SJCRH30 (cell line): ENCODE results near the gene SERPIND1. TPM values are rescaled to one million over a fixed set of nuclear protein-coding genes. Genes with fewer than 3 reads are reported as not detected.
A peak's percentile ranks its signal among the peaks of the same experiment; 100 is the strongest.
"Not testable (repeated sequence)": the region's sequence is repeated elsewhere in the genome, so short reads cannot be mapped to it uniquely, and the experiment has no call there.

Experiments
- DNase-seq, 2 experiments: peaks; one replicate each; pipeline ENCODE4 v3.0.0-alpha.2; 2015 to 2020
- H3K27ac ChIP-seq: fragments of 250-450 bp; sonication (Bioruptor Pico); 2 replicates; pipeline ENCODE4 v1.5.1; 2020; ENCODE audit warnings: mild to moderate bottlenecking, moderate library complexity
- H3K27me3 ChIP-seq: fragments of 250-450 bp; sonication (Bioruptor Pico); 2 replicates; pipeline ENCODE4 v1.5.1; 2020; ENCODE audit warnings: mild to moderate bottlenecking, moderate library complexity
- H3K36me3 ChIP-seq: fragments of 250-450 bp; sonication (Bioruptor Pico); 2 replicates; pipeline ENCODE4 v1.5.1; 2020; ENCODE audit warnings: mild to moderate bottlenecking, moderate library complexity
- H3K4me1 ChIP-seq: fragments of 250-450 bp; sonication (Bioruptor Pico); 2 replicates; pipeline ENCODE4 v1.5.1; 2020; ENCODE audit warnings: mild to moderate bottlenecking, moderate library complexity
- H3K4me3 ChIP-seq: fragments of 250-450 bp; sonication (Bioruptor Pico); 2 replicates; pipeline ENCODE4 v1.5.1; 2020; ENCODE audit warnings: mild to moderate bottlenecking, moderate library complexity
- H3K9me3 ChIP-seq: fragments of 250-450 bp; sonication (Bioruptor Pico); replicated peaks from 2 replicates; pipeline ENCODE4 v1.5.1; 2020; ENCODE audit warnings: mild to moderate bottlenecking, moderate library complexity
- total RNA-seq: library from RNA; depleted of rRNA; stranded (reverse); fragments of >200 nt; shearing (Covaris generic); gene quantifications from 2 replicates; pipeline ENCODE4 v1.2.3, GENCODE V29; 2014

The SERPIND1 gene
- total RNA-seq, 1 experiment from 2014 or later: 0.04 TPM

- Histone ChIP-seq H3K4me3 (no peak overlapping the region), H3K4me1 (peaks cover 26% of the 10 kb centered on the region)
Measured at GRCh38 chr22:20752873-20753272, 21.0 kb upstream of the SERPIND1 start.

GRCh38 chr22:20756846-20757245 is 17.1 kb upstream of the SERPIND1 start:
- peaks cover 5% of the 10 kb centered on the region; the same call in 1 of the 2 replicates for H3K4me1 ChIP-seq
- H3K4me3 ChIP-seq: no peak overlapping the region
- no peak overlapping the region; the same call in 1 of the 2 replicates for H3K27ac ChIP-seq
- H3K9me3 ChIP-seq: no peaks in the 10 kb centered on the region
- peaks cover 5% of the 10 kb centered on the region for H3K36me3 ChIP-seq
- no peaks in the 10 kb centered on the region for H3K27me3 ChIP-seq
- no peak for DNase-seq

More at GRCh38 chr22:20752873-20753272, 21.0 kb upstream of the SERPIND1 start:
- Histone ChIP-seq H3K27ac (no peak overlapping the region), H3K9me3 (no peaks in the 10 kb centered on the region), H3K27me3 (no peaks in the 10 kb centered on the region), H3K36me3 (peaks cover 8% of the 10 kb centered on the region)
- no peak for DNase-seq

- Histone ChIP-seq H3K36me3 (peaks cover 4% of the 10 kb centered on the region; the same call in 1 of the 2 replicates), H3K4me3 (no peak overlapping the region), H3K27me3 (no peaks in the 10 kb centered on the region), H3K9me3 (no peaks in the 10 kb centered on the region), H3K4me1 (no peaks in the 10 kb centered on the region), H3K27ac (no peak overlapping the region)
- DNase-seq: peak in 1 of 2 experiments; percentile 39
Measured at GRCh38 chr22:20758688-20759087, 15.2 kb upstream of the SERPIND1 start.

GRCh38 chr22:20760084-20760483 is 13.8 kb upstream of the SERPIND1 start:
- Histone ChIP-seq H3K9me3 (no peaks in the 10 kb centered on the region), H3K4me1 (no peaks in the 10 kb centered on the region), H3K36me3 (peaks cover 10% of the 10 kb centered on the region; the same call in 1 of the 2 replicates), H3K27ac (no peak overlapping the region), H3K4me3 (no peak overlapping the region), H3K27me3 (no peaks in the 10 kb centered on the region)
- DNase-seq: no peak

- Histone ChIP-seq H3K4me1 (no peaks in the 10 kb centered on the region), H3K4me3 (no peak overlapping the region), H3K36me3 (peaks cover 13% of the 10 kb centered on the region), H3K27ac (no peak overlapping the region), H3K9me3 (no peaks in the 10 kb centered on the region), H3K27me3 (no peaks in the 10 kb centered on the region)
- no peak for DNase-seq
Measured at GRCh38 chr22:20761536-20761935, 12.4 kb upstream of the SERPIND1 start.

- no peaks in the 10 kb centered on the region for H3K27me3 ChIP-seq
- no peaks in the 10 kb centered on the region for H3K9me3 ChIP-seq
- H3K4me3 ChIP-seq: no peak overlapping the region
- no peaks in the 10 kb centered on the region for H3K4me1 ChIP-seq
- no peak overlapping the region for H3K27ac ChIP-seq
- DNase-seq: no peak
- H3K36me3 ChIP-seq: peaks cover 13% of the 10 kb centered on the region
Measured at GRCh38 chr22:20762233-20762796, 11.6 kb upstream of the SERPIND1 start.

- no peaks in the 10 kb centered on the region for H3K27me3 ChIP-seq
- DNase-seq: no peak
- no peaks in the 10 kb centered on the region for H3K9me3 ChIP-seq
- H3K27ac ChIP-seq: no peak overlapping the region
- peaks cover 13% of the 10 kb centered on the region for H3K36me3 ChIP-seq
- no peaks in the 10 kb centered on the region for H3K4me1 ChIP-seq
- no peak overlapping the region for H3K4me3 ChIP-seq
Measured at GRCh38 chr22:20763630-20764470, 10.1 kb upstream of the SERPIND1 start.

GRCh38 chr22:20764471-20764720 is 9.5 kb upstream of the SERPIND1 start:
- H3K9me3 ChIP-seq: no peaks in the 10 kb centered on the region
- H3K4me1 ChIP-seq: no peaks in the 10 kb centered on the region
- DNase-seq: no peak
- peaks cover 13% of the 10 kb centered on the region for H3K36me3 ChIP-seq
- H3K4me3 ChIP-seq: no peak overlapping the region
- H3K27me3 ChIP-seq: no peaks in the 10 kb centered on the region
- no peak overlapping the region for H3K27ac ChIP-seq

- no peak for DNase-seq
- Histone ChIP-seq H3K36me3 (peaks cover 13% of the 10 kb centered on the region), H3K27ac (no peak overlapping the region)
Measured at GRCh38 chr22:20764729-20765128, 9.2 kb upstream of the SERPIND1 start.

GRCh38 chr22:20765938-20766337 is 8.0 kb upstream of the SERPIND1 start:
- no peaks in the 10 kb centered on the region for H3K27me3 ChIP-seq
- no peak for DNase-seq
- no peak overlapping the region for H3K27ac ChIP-seq
- no peaks in the 10 kb centered on the region for H3K9me3 ChIP-seq
- H3K4me3 ChIP-seq: no peak overlapping the region
- H3K36me3 ChIP-seq: peaks cover 13% of the 10 kb centered on the region
- no peaks in the 10 kb centered on the region for H3K4me1 ChIP-seq

More at GRCh38 chr22:20764729-20765128, 9.2 kb upstream of the SERPIND1 start:
- Histone ChIP-seq H3K4me3 (no peak overlapping the region), H3K9me3 (no peaks in the 10 kb centered on the region), H3K27me3 (no peaks in the 10 kb centered on the region), H3K4me1 (no peaks in the 10 kb centered on the region)

GRCh38 chr22:20766530-20766929 is 7.4 kb upstream of the SERPIND1 start:
- no peak overlapping the region for H3K27ac ChIP-seq
- no peaks in the 10 kb centered on the region for H3K9me3 ChIP-seq
- H3K4me3 ChIP-seq: no peak overlapping the region
- DNase-seq: no peak
- no peaks in the 10 kb centered on the region for H3K4me1 ChIP-seq
- no peaks in the 10 kb centered on the region for H3K27me3 ChIP-seq
- H3K36me3 ChIP-seq: peaks cover 13% of the 10 kb centered on the region

- not testable (repeated sequence) for H3K4me3 ChIP-seq, H3K9me3 ChIP-seq, H3K27me3 ChIP-seq, DNase-seq, H3K4me1 ChIP-seq, H3K27ac ChIP-seq, H3K36me3 ChIP-seq
Measured at GRCh38 chr22:20769496-20769826, 4.5 kb upstream of the SERPIND1 start.

GRCh38 chr22:20771918-20772625 is 1.8 kb upstream of the SERPIND1 start:
- Histone ChIP-seq H3K4me1 (no peaks in the 10 kb centered on the region), H3K4me3 (no peak overlapping the region), H3K27me3 (no peaks in the 10 kb centered on the region), H3K36me3 (no peaks in the 10 kb centered on the region), H3K9me3 (no peaks in the 10 kb centered on the region), H3K27ac (no peak overlapping the region)
- no peak for DNase-seq

- no peaks in the 10 kb centered on the region for H3K9me3 ChIP-seq
- H3K4me1 ChIP-seq: no peaks in the 10 kb centered on the region
- H3K4me3 ChIP-seq: no peak overlapping the region
- no peak overlapping the region for H3K27ac ChIP-seq
- H3K36me3 ChIP-seq: no peaks in the 10 kb centered on the region; the same call in 1 of the 2 replicates
- H3K27me3 ChIP-seq: no peaks in the 10 kb centered on the region
- no peak for DNase-seq
Measured at GRCh38 chr22:20774882-20775281, 969 bp downstream of the SERPIND1 start.

- H3K36me3 ChIP-seq: no peaks in the 10 kb centered on the region; the same call in 1 of the 2 replicates
- no peak for DNase-seq
- no peak overlapping the region for H3K4me3 ChIP-seq
- no peaks in the 10 kb centered on the region for H3K27me3 ChIP-seq
- no peaks in the 10 kb centered on the region for H3K4me1 ChIP-seq
- no peaks in the 10 kb centered on the region for H3K9me3 ChIP-seq
- H3K27ac ChIP-seq: no peak overlapping the region
Measured at GRCh38 chr22:20775342-20775895, 1.5 kb downstream of the SERPIND1 start.
